ENCODE results near the gene PLPP1. TPM values are rescaled to one million over a fixed set of nuclear protein-coding genes. Genes with fewer than 3 reads are reported as not detected.
"Not testable (repeated sequence)": the region's sequence is repeated elsewhere in the genome, so short reads cannot be mapped to it uniquely, and the experiment has no call there.

The PLPP1 gene
- total RNA-seq, 2 donors from 2014 or later = 274 to 337 TPM

GRCh38 chr5:55517804-55518203, 17.0 kb downstream of the PLPP1 start:
- intact Hi-C loops (cut with DNase I) = no loop called here
- no peak for DNase-seq (ENCODE audit: low spot score)

GRCh38 chr5:55511010-55511409, 23.8 kb downstream of the PLPP1 start:
- no peak for DNase-seq (ENCODE audit: low spot score)
- intact Hi-C loops (cut with DNase I) = no loop called here

- no peak for DNase-seq (ENCODE audit: low spot score)
- intact Hi-C loops (cut with DNase I) = no loop called here
Measured at GRCh38 chr5:55510523-55510880, 24.3 kb downstream of the PLPP1 start.

DNA sequence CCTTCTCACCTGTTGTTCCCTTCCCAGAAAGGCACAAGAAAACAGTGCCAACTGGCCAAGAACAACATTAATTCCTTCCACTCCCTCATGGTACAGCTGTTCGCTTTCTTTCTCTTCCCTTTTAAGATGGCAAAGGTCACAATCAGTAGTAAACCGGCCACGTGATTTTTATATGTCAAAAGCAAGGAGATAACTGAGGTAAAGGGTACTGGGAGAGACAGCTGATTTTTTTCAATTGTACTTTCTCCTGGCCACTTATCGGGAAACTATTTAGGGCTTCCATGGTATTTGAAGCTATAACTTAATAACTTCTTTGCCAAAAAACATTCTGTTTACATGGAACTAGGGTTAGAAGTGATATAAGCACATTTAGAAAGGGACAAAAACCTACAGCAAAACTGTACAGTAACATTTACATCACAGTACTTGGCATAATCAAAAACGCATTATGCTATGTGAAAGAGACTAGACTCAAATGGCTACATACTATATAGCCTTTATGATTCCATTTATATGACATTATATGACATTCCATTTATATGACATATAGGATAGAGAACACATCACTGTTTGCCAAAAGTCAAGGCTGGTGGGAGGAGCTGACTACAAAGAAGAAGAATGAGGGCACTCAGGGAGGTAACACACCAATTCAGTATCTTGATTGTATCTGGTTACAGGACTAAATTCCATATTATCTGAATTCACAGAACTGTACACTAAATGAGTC, 24.8 kb downstream of the PLPP1 start:
- no peak for DNase-seq (ENCODE audit: low spot score)
- intact Hi-C loops (cut with DNase I) = no loop called here

- intact Hi-C loops (cut with DNase I) = no loop called here
- DNase-seq (ENCODE audit: low spot score) = no peak
Measured at GRCh38 chr5:55509097-55509496, 25.7 kb downstream of the PLPP1 start.

GRCh38 chr5:55507574-55507973, 27.2 kb downstream of the PLPP1 start:
- intact Hi-C loops (cut with DNase I) = no loop called here
- DNase-seq (ENCODE audit: low spot score) = no peak

GRCh38 chr5:55505711-55506110, 29.1 kb downstream of the PLPP1 start:
- intact Hi-C loops (cut with DNase I) = not testable (repeated sequence)

GRCh38 chr5:55503917-55504316, 30.8 kb downstream of the PLPP1 start:
- intact Hi-C loops (cut with DNase I) = not testable (repeated sequence)

More at GRCh38 chr5:55505711-55506110, 29.1 kb downstream of the PLPP1 start:
- DNase-seq (ENCODE audit: low spot score) = not testable (repeated sequence)

DNA sequence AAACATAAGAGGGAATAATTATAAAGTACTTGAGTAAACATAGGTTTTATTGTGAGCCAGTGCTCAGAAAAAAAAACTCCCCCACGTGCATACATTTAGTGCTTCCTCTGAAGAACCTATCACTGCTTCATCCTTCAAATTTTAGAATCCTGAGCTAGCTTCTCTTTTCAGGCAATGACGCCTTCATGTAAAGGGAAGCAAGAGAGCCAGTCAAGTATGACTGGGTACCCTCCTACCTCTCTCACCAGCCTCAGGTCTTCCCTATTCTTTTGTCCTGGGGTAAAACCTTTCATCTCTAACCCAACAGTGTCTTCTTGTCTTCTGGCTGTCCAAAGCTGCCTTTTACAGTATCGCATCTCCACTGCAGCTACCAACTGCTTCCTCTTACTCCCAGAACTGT, 32.0 kb downstream of the PLPP1 start:
- no peak for DNase-seq (ENCODE audit: low spot score)
- intact Hi-C loops (cut with DNase I) = no loop called here

More at GRCh38 chr5:55503917-55504316, 30.8 kb downstream of the PLPP1 start:
- DNase-seq (ENCODE audit: low spot score) = not testable (repeated sequence)

DNA sequence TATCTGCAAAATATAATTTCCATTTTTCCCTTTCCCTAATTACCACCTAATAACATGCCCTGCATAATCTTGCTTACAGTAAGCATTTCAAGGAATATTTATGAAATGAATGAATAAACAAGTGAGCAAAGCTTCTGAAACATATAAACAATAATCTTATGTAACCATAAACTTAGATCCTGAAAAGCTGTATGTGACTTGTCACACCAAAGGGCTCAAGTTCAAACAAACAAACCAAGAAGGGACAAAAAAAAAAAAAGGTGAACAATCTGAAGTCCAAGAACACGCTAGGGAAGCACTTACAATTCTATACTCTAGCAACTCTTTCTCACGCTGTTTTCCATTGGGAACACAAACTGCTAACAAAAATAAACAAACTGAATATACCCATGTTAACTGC, 36.3 kb downstream of the PLPP1 start:
- DNase-seq (ENCODE audit: low spot score) = no peak
- intact Hi-C loops (cut with DNase I) = no loop called here

DNA sequence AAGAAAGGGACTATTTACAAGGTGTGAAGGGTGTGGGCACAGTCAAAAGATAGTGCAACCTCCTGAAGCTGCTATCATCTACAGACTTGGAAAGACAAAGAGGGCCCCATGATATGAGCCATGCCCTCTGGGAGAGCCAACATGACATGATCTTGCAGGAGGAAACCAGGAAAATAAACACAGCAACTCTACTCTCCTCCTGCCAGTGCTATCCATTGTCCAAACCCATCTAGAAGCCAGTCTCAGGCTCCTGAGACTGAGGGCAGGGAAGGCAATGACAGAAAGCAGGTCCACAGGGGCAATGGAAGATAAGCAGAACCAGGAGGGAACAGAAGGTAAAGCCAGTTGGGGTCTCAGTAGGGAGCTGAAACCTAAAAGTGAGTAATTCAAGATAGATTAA, 37.1 kb downstream of the PLPP1 start:
- intact Hi-C loops (cut with DNase I) = no loop called here
- DNase-seq (ENCODE audit: low spot score) = no peak

- intact Hi-C loops (cut with DNase I) = no loop called here
- DNase-seq (ENCODE audit: low spot score) = no peak
Measured at GRCh38 chr5:55495216-55495615, 39.5 kb downstream of the PLPP1 start.

GRCh38 chr5:55492449-55492848, 42.3 kb downstream of the PLPP1 start:
- intact Hi-C loops (cut with DNase I) = no loop called here
- DNase-seq (ENCODE audit: low spot score) = no peak

DNA sequence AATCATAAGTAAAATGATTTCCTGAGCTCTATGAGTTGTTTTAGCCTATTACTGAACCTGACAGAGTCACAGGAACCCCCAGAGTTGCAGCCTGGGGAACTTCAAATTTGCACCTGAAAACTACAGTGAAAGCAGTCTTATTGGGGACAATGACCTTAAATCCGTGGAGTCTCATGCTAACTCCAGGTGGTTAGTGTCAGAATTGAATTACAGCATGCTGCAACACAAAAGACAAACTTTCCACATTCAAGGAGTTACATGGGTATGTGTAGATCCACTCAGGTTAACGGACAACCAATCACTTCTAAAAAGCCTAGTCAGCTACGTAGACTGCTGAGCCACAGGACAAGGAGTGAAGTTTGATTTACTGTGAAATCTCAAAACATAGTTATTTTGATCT, 49.7 kb downstream of the PLPP1 start:
- no peak for DNase-seq (ENCODE audit: low spot score)
- intact Hi-C loops (cut with DNase I) = no loop called here

DNA sequence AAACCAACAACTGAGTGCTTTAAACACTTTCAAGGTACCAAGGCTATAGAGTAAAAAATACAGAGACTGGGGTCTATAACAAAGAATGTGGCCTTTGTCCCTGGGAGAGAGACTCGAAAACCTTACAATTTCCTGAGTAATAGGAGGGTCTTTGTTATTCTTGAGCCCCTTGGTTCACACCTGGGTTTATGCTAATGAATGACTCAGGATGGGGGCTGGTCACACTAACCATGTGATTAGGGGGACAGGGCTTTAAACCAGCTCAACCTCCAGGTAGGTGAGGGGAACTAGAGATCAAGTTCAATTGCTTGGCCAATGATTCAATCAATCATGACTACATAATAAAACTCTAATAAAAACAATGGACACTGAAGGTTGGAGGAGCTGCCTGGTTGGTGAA, 50.2 kb downstream of the PLPP1 start:
- DNase-seq (ENCODE audit: low spot score) = no peak
- intact Hi-C loops (cut with DNase I) = no loop called here

- intact Hi-C loops (cut with DNase I) = no loop called here
Measured at GRCh38 chr5:55483885-55484284, 50.9 kb downstream of the PLPP1 start.

DNA sequence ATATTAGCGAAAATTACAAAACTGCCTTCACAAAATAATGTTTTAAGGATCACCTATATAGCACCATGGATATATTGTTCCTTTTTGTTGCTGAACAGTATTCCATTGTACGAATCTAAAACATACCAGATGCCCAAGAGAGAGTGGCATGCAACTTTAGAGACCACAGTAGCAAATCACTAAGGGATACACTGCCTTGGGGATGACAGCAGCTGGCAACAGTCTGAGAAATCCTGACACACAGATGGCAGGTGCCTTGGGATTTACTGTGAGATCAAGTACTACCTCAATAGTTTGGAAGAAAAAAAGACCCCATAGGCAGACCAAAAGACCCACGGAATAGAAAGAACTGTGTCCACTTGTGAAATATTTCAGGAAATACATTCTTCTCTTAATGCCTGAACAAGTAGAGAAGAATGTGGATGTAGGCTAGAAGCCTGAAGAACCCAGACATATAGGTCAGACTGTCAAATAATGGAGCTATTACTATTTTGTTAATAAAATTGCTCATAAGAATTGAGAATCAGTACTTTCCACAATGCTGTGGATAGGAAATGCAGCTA, 53.4 kb downstream of the PLPP1 start:
- no peak for DNase-seq (ENCODE audit: low spot score)

More at GRCh38 chr5:55483885-55484284, 50.9 kb downstream of the PLPP1 start:
- no peak for DNase-seq (ENCODE audit: low spot score)

GRCh38 chr5:55480781-55481180, 54.0 kb downstream of the PLPP1 start:
- intact Hi-C loops (cut with DNase I) = no loop called here
- no peak for DNase-seq (ENCODE audit: low spot score)

More for the DNA sequence above, 53.4 kb downstream of the PLPP1 start:
- intact Hi-C loops (cut with DNase I) = no loop called here

DNA sequence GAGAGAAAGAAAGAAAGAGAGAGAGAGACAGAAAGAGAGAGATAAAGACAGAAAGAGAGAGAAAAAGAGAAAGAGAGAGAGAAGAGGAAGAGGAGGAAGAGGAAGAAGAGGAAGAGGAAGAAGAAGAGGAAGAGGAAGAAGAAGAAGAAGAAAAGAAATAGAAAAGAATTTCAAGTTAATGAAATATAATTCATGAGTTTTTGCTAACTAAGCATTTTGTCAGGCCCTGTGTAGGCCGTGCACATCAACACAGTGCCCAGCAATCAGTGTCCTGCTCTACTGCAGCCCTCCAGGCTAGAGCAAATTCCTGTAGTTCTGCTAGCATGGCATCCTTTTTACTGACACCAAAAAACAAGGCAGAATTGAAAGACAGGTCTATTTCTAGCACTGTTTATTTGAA, 62.1 kb downstream of the PLPP1 start:
- intact Hi-C loops (cut with DNase I) = loop anchor here in 1 of 2 donors (5.0 kb wide), 1 partner anchor 60 kb away; the partner anchor contains the start of gene PLPP1
- DNase-seq (ENCODE audit: low spot score) = no peak

GRCh38 chr5:55471468-55471867, 63.3 kb downstream of the PLPP1 start:
- intact Hi-C loops (cut with DNase I) = loop anchor here in 1 of 2 donors (5.0 kb wide), 1 partner anchor 61 kb away; the partner anchor contains the start of gene PLPP1
- DNase-seq (ENCODE audit: low spot score) = no peak

DNA sequence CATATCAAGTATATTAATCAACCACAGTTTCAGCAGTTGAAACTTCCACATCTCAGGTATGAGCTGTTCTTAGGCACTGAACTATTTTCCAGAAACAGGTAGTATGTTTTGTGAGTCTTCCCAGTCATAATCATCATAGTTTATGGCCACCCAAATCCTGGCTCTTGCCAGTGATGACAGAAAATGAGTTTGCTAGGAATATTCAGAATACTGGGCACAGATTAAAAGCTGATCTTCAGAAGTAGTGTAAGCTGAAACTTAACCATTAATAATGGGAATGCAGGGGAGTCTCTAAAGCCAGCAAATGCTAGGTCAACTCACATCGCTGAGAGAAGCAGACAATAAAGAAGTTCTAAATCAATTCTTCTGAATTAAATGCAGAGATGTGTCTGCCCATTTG, 64.5 kb downstream of the PLPP1 start:
- DNase-seq (ENCODE audit: low spot score) = no peak
- intact Hi-C loops (cut with DNase I) = loop anchor here in 1 of 2 donors (5.0 kb wide), 1 partner anchor 62 kb away; the partner anchor contains the start of gene PLPP1

Data from posterior vena cava (tissue), 2 donors.